Osteoblast (primary cell): ENCODE results near the gene KRTAP10-4. TPM values are rescaled to one million over a fixed set of nuclear protein-coding genes. Genes with fewer than 3 reads are reported as not detected.
"Not testable (repeated sequence)": the region's sequence is repeated elsewhere in the genome, so short reads cannot be mapped to it uniquely, and the experiment has no call there.

Experiments
- DNase-seq: peaks from one replicate; pipeline ENCODE4 v3.0.0; 2011; ENCODE audit warnings: low spot score, mixed read lengths; ENCODE audit not compliant: insufficient read length; ENCODE audit errors: missing footprints
- H2AFZ ChIP-seq: 2 replicates; pipeline ENCODE4 v1.6.0; 2011; ENCODE audit warnings: mild to moderate bottlenecking, low read length
- H3K27ac ChIP-seq: 2 replicates; pipeline ENCODE4 v1.5.1; 2011; ENCODE audit warnings: mild to moderate bottlenecking, low read depth, low read length, moderate library complexity
- H3K27me3 ChIP-seq: 2 replicates; pipeline ENCODE4 v1.6.0; 2012; ENCODE audit warnings: mild to moderate bottlenecking, control low read depth, inconsistent platforms, low read length, moderate library complexity; ENCODE audit not compliant: insufficient read depth
- H3K36me3 ChIP-seq: 2 replicates; pipeline ENCODE4 v1.5.1; 2011; ENCODE audit warnings: mild to moderate bottlenecking, low read length, control low read depth, moderate library complexity; ENCODE audit not compliant: insufficient read depth
- H3K4me1 ChIP-seq: 2 replicates; pipeline ENCODE4 v1.5.1; 2011; ENCODE audit warnings: mild to moderate bottlenecking, low read length, control low read depth, moderate library complexity; ENCODE audit not compliant: insufficient read depth
- H3K4me2 ChIP-seq: 2 replicates; pipeline ENCODE4 v1.6.0; 2011; ENCODE audit warnings: mild to moderate bottlenecking, low read length; ENCODE audit not compliant: insufficient read depth
- H3K4me3 ChIP-seq: fragments of 200-600 bp; sonication (generic); 3 replicates; pipeline ENCODE4 v1.5.1; 2012; ENCODE audit warnings: mild to moderate bottlenecking, low read length, inconsistent platforms; ENCODE audit not compliant: insufficient read depth
- H3K79me2 ChIP-seq: 2 replicates; pipeline ENCODE4 v1.6.0; 2012; ENCODE audit warnings: mild to moderate bottlenecking, low read length, control low read depth, inconsistent platforms; ENCODE audit not compliant: insufficient read depth
- H3K9me3 ChIP-seq: 2 replicates; pipeline ENCODE4 v1.5.1; 2011; ENCODE audit warnings: low read depth, low read length, control low read depth
- H4K20me1 ChIP-seq: 2 replicates; pipeline ENCODE4 v1.6.0; 2012; ENCODE audit warnings: mild to moderate bottlenecking, low read length, control low read depth; ENCODE audit not compliant: insufficient read depth
- total RNA-seq: library from RNA; depleted of rRNA; stranded (reverse); fragments of >200 nt; gene quantifications from 2 replicates; pipeline ENCODE4 v1.2.3, GENCODE V29; 2012
- TF ChIP-seq, protein P1 (sequence below): IDR thresholded peaks from 2 replicates; pipeline ENCODE4 v1.5.1; 2011; ENCODE audit warnings: mild to moderate bottlenecking, low read depth, low read length, moderate library complexity; ENCODE audit errors: extremely low read depth

The KRTAP10-4 gene
- total RNA-seq, 1 donor: not detected

GRCh38 chr21:44589586-44590305 lies 16.2 kb downstream of the KRTAP10-4 start:
- Histone ChIP-seq H3K36me3 (no peaks in the 10 kb centered on the region), H3K79me2 (no peaks in the 10 kb centered on the region), H3K27me3 (peaks cover 23% of the 10 kb centered on the region), H3K4me3 (no peak overlapping the region), H3K27ac (no peak overlapping the region), H3K9me3 (no peaks in the 10 kb centered on the region), H3K4me1 (no peaks in the 10 kb centered on the region), H3K4me2 (no peak overlapping the region), H4K20me1 (no peaks in the 10 kb centered on the region), H2AFZ (no peak overlapping the region)
- TF ChIP-seq, protein P1, sequence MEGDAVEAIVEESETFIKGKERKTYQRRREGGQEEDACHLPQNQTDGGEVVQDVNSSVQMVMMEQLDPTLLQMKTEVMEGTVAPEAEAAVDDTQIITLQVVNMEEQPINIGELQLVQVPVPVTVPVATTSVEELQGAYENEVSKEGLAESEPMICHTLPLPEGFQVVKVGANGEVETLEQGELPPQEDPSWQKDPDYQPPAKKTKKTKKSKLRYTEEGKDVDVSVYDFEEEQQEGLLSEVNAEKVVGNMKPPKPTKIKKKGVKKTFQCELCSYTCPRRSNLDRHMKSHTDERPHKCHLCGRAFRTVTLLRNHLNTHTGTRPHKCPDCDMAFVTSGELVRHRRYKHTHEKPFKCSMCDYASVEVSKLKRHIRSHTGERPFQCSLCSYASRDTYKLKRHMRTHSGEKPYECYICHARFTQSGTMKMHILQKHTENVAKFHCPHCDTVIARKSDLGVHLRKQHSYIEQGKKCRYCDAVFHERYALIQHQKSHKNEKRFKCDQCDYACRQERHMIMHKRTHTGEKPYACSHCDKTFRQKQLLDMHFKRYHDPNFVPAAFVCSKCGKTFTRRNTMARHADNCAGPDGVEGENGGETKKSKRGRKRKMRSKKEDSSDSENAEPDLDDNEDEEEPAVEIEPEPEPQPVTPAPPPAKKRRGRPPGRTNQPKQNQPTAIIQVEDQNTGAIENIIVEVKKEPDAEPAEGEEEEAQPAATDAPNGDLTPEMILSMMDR: no peak
- DNase-seq: no peak

GRCh38 chr21:44590311-44590721 lies 16.8 kb downstream of the KRTAP10-4 start:
- TF ChIP-seq, protein P1: no peak
- Histone ChIP-seq H2AFZ (no peak overlapping the region), H3K36me3 (no peaks in the 10 kb centered on the region), H3K27ac (no peak overlapping the region), H3K4me3 (no peak overlapping the region), H3K27me3 (peaks cover 27% of the 10 kb centered on the region), H4K20me1 (no peaks in the 10 kb centered on the region), H3K79me2 (no peaks in the 10 kb centered on the region), H3K4me1 (no peaks in the 10 kb centered on the region), H3K4me2 (no peak overlapping the region), H3K9me3 (no peaks in the 10 kb centered on the region)
- no peak for DNase-seq

DNA sequence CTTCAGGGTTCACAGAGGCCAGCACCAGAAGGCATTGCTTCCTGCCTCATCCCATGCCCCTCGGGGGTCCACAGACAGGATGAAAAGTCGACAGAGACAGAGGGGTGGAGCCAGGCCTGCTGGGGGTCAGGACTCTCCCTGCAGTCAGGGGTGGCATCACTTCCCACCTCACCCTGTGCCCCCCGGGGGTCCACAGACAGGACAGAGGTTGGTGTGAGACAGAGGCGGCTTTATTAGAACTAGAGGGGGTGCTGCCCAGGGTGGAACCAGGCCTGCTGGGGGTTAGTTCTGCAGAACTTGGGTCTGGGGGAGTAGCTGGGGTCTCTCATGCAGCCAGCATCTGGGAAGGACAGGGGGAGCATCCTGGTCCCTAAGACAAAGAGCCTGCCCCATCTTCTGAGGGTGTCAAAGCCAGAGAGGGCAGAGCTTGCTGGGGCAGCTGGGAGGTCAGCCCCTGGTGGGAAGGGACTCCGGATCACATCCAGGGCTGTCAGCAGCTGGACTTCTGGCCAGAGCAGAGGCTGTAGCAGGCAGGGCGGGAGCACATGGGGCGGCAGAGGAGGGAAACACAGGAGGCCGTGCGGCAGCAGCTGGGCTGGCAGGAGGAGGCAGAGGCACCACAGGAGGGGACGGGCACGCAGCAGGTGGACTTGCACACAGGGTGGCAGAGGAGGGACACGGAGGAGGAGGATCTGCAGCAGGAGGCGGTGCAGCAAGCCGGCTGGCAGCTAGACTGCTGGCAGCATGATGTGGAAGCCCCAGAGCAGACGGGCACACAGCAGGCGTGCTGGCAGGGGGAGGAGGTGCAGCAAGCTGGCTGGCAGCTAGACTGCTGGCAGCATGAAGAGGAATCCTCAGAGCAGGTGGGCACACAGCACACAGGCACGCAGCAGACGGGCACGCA lies 17.6 kb downstream of the KRTAP10-4 start:
- H3K4me2 ChIP-seq, H3K27ac ChIP-seq, H4K20me1 ChIP-seq, H2AFZ ChIP-seq, DNase-seq, H3K36me3 ChIP-seq, H3K79me2 ChIP-seq, H3K9me3 ChIP-seq, H3K4me3 ChIP-seq, H3K4me1 ChIP-seq: not testable (repeated sequence)
- peaks cover 30% of the 10 kb centered on the region for H3K27me3 ChIP-seq

GRCh38 chr21:44591801-44592130 lies 18.2 kb downstream of the KRTAP10-4 start:
- not testable (repeated sequence) for H3K36me3 ChIP-seq, H3K79me2 ChIP-seq, H3K27ac ChIP-seq, H3K4me2 ChIP-seq, H2AFZ ChIP-seq, H4K20me1 ChIP-seq, H3K9me3 ChIP-seq, DNase-seq, H3K4me1 ChIP-seq, H3K4me3 ChIP-seq
- H3K27me3 ChIP-seq: peaks cover 30% of the 10 kb centered on the region
